GM12874 (cell line): ENCODE results near the gene AEBP1.

ENCODE experiments used
- TF ChIP-seq, protein P1 (sequence below): IDR thresholded peaks from 2 replicates; pipeline ENCODE4 v1.5.1; 2011; ENCODE audit warnings: low read depth, mild to moderate bottlenecking, control low read depth, low read length, moderate library complexity; ENCODE audit not compliant: insufficient read depth

Gene AEBP1

DNA sequence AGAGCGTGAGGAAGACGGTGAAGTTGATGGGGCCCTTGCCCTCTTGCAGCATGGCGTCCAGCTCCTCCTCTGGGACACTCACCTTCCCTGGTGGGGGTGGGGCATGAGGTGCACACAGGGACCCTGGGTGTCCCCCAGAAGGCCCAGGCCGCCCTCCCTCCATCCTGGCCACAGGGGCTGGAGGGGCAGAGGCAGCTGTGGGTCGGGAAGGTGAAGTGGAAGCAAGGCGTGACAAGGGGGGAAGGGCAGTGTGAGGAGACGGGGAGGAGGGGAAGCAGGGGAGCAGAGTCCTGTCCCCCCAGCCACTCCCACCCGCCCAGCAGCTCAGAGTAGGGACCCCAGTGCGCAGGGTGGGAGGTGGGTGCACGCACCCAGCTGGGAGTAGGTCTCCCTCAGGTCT lies 36.2 kb downstream of the AEBP1 start:
- TF ChIP-seq, protein P1, sequence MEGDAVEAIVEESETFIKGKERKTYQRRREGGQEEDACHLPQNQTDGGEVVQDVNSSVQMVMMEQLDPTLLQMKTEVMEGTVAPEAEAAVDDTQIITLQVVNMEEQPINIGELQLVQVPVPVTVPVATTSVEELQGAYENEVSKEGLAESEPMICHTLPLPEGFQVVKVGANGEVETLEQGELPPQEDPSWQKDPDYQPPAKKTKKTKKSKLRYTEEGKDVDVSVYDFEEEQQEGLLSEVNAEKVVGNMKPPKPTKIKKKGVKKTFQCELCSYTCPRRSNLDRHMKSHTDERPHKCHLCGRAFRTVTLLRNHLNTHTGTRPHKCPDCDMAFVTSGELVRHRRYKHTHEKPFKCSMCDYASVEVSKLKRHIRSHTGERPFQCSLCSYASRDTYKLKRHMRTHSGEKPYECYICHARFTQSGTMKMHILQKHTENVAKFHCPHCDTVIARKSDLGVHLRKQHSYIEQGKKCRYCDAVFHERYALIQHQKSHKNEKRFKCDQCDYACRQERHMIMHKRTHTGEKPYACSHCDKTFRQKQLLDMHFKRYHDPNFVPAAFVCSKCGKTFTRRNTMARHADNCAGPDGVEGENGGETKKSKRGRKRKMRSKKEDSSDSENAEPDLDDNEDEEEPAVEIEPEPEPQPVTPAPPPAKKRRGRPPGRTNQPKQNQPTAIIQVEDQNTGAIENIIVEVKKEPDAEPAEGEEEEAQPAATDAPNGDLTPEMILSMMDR, result no peak

- TF ChIP-seq, protein P1, result no peak
These were observed 37.2 kb downstream of the AEBP1 start, which contains the start of gene MYL7 for GRCh38 chr7:44141221-44141850. Gene MYL7, minus strand, starts transcription at chr7:44141332. Its CDS starts 27 bp downstream, at chr7:44141305.

DNA sequence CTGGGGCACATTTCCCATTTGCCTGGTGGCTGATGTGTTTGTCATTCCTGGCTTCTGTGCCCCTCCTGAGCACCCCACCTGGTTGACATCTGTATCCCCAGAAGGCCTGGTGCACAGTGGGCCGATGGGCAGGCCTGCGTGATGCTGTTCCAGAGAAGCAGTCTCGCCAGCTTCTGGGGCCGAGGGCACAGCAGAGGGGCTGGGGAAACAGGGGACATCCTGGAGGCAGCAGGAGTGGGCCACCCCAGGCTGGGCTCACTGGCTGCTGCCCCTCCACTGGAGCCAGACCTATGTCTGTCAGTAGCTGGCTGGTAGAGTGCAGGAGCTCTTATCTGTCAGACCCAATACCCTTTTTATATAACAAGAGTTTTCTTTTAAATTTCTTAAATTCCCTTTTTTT lies 37.9 kb downstream of the AEBP1 start:
- TF ChIP-seq, protein P1, result no peak

- TF ChIP-seq, protein P1, result no peak
These were observed 39.6 kb downstream of the AEBP1 start for GRCh38 chr7:44143646-44144250.

GRCh38 chr7:44144426-44144967 lies 40.4 kb downstream of the AEBP1 start:
- TF ChIP-seq, protein P1, result no peak

DNA sequence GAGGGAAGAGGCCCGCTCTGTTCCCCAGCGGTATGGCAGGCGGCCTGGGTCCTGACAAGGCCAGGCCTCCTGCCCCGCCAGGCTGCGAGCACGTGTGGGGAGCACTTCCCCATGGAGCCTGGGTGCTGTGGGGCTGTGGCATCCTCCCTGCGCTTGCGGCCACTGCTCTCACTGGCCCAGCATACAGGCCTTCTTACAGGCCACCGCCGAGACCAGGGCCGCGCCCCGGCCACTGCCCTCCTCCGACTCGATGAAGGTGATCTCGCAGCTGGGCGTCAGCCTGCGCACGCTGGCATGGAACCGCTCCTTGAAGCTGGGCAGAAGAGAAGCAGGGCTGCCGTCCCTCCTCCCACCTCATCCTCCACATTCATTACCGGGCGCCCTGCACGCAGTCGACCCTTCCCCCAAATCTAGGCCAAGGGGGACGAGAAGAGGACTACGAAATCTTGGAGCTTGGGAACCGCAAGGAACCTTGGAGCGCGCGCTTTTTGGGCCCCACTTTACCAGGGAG lies 40.9 kb downstream of the AEBP1 start:
- TF ChIP-seq, protein P1, result no peak

- TF ChIP-seq, protein P1, result no peak
These were observed 41.4 kb downstream of the AEBP1 start for GRCh38 chr7:44145479-44145968.
